SK-N-SH (cell line): ENCODE results near the gene E4F1. TPM values are rescaled to one million over a fixed set of nuclear protein-coding genes. Genes with fewer than 3 reads are reported as not detected.
A peak's percentile ranks its signal among the peaks of the same experiment; 100 is the strongest.

Experiments used
- CTCF ChIA-PET: fragments of 300-600, 350-600 bp; formaldehyde crosslinking; extraction: SDS; loops from one replicate; lab custom pipeline; 2021; lab: Yijun Ruan, JAX
- POLR2A ChIA-PET: fragments of 350-600 bp; sonication (Branson Sonifier 250); formaldehyde crosslinking; extraction: SDS; loops from one replicate; lab custom pipeline; 2020; ENCODE audit warnings: antibody characterized with exemption, inconsistent platforms; lab: Yijun Ruan, JAX
- DNase-seq: peaks from one replicate; pipeline ENCODE4 v3.0.0; 2012
- H2AFZ ChIP-seq: fragments of 200-600 bp; sonication (generic); 2 replicates; pipeline ENCODE4 v1.8.1; 2016; ENCODE audit warnings: antibody characterized with exemption, mild to moderate bottlenecking, low read depth
- H3F3A ChIP-seq: fragments of 200-600 bp; sonication (generic); replicated peaks from 2 replicates; pipeline ENCODE3; 2016; ENCODE audit warnings: antibody characterized with exemption, mild to moderate bottlenecking; ENCODE audit not compliant: insufficient read depth
- H3K27ac ChIP-seq, 2 experiments: fragments of 200-500 bp in 1 of 2; fragments of 200-600 bp in 1 of 2; sonication (Bioruptor generic) in 1 of 2; sonication (generic), shearing (Covaris generic) in 1 of 2; 2 replicates each; pipeline versions ENCODE4 v1.5.1 to v1.6.1; 2014 to 2016; ENCODE audit warnings: low read depth in 2 of 2, inconsistent platforms in 1 of 2, low read length in 1 of 2, mild to moderate bottlenecking in 1 of 2, mixed read lengths in 1 of 2
- H3K27me3 ChIP-seq: fragments of 200-600 bp; sonication (generic), shearing (Covaris generic); 2 replicates; pipeline ENCODE4 v1.6.1; 2016; ENCODE audit warnings: mixed run types; ENCODE audit not compliant: insufficient read depth
- H3K36me3 ChIP-seq, 2 experiments: fragments of 200-500 bp in 1 of 2; fragments of 200-600 bp in 1 of 2; sonication (Bioruptor generic) in 1 of 2; sonication (generic) in 1 of 2; replicated peaks in 1 of 2; 2 replicates each; pipeline versions ENCODE3 to v1.5.1; 2014 to 2016; ENCODE audit warnings: low read length in 1 of 2, mild to moderate bottlenecking in 1 of 2; ENCODE audit not compliant: insufficient read depth in 2 of 2, control insufficient read depth in 1 of 2
- H3K4me1 ChIP-seq, 2 experiments: fragments of 200-500 bp in 1 of 2; fragments of 200-600 bp in 1 of 2; sonication (Bioruptor generic) in 1 of 2; sonication (generic), shearing (Covaris generic) in 1 of 2; 2 replicates each; pipeline versions ENCODE4 v1.5.1 to v1.6.1; 2014 to 2016; ENCODE audit warnings: low read depth in 1 of 2, low read length in 1 of 2, mixed run types in 1 of 2; ENCODE audit not compliant: insufficient read depth in 2 of 2, control insufficient read depth in 1 of 2
- H3K4me2 ChIP-seq: fragments of 200-600 bp; sonication (generic), shearing (Covaris generic); 2 replicates; pipeline ENCODE4 v1.6.1; 2017; ENCODE audit warnings: mixed run types
- H3K4me3 ChIP-seq, 2 experiments: fragments of 200-500 bp in 1 of 2; fragments of 200-600 bp in 1 of 2; sonication (Bioruptor generic) in 1 of 2; sonication (generic), shearing (Covaris generic) in 1 of 2; 2 replicates each; pipeline versions ENCODE4 v1.5.1 to v1.8.1; 2014 to 2016; ENCODE audit warnings: low read depth in 2 of 2, inconsistent platforms in 1 of 2, low read length in 1 of 2, mild to moderate bottlenecking in 1 of 2, mixed read lengths in 1 of 2, moderate library complexity in 1 of 2
- H3K79me2 ChIP-seq: fragments of 200-600 bp; sonication (generic); 2 replicates; pipeline ENCODE4 v1.8.1; 2017; ENCODE audit warnings: mild to moderate bottlenecking; ENCODE audit not compliant: insufficient read depth
- H3K9ac ChIP-seq: fragments of 200-600 bp; sonication (generic); 2 replicates; pipeline ENCODE4 v1.6.1; 2017; ENCODE audit warnings: mixed run types
- H3K9me2 ChIP-seq: fragments of 200-600 bp; sonication (generic); 2 replicates; pipeline ENCODE4 v1.6.1; 2017; ENCODE audit warnings: mixed run types
- H3K9me3 ChIP-seq: fragments of 200-600 bp; sonication (generic); 2 replicates; pipeline ENCODE4 v1.6.1; 2017; ENCODE audit warnings: mixed run types, mild to moderate bottlenecking, moderate library complexity
- H4K20me1 ChIP-seq: fragments of 200-600 bp; sonication (generic); 2 replicates; pipeline ENCODE4 v1.6.1; 2017; ENCODE audit warnings: mild to moderate bottlenecking, mixed run types; ENCODE audit not compliant: insufficient read depth
- CHD2 ChIP-seq: fragments of 150-350 bp; IDR thresholded peaks from 2 replicates; pipeline ENCODE4 v1.6.1; 2018; ENCODE audit warnings: low read length; ENCODE audit not compliant: partially characterized antibody
- CTCF ChIP-seq: fragments of 200-600 bp; sonication (generic); IDR thresholded peaks from 2 replicates; pipeline ENCODE4 v1.6.1; 2017; ENCODE audit warnings: antibody characterized with exemption, mild to moderate bottlenecking, moderate library complexity
- EZH2phosphoT487 ChIP-seq: fragments of 200-600 bp; sonication (generic); IDR thresholded peaks from 2 replicates; pipeline ENCODE4 v1.6.1; 2017; ENCODE audit warnings: low read depth, mixed run types, mild to moderate bottlenecking, antibody characterized with exemption, moderate library complexity, borderline replicate concordance
- FOXM1 ChIP-seq: IDR thresholded peaks from 2 replicates; pipeline ENCODE4 v1.4.0; 2012; ENCODE audit warnings: low read depth, mild to moderate bottlenecking
- NRF1 ChIP-seq: IDR thresholded peaks from 2 replicates; pipeline ENCODE4 v1.6.1; 2012; ENCODE audit warnings: low read depth, mild to moderate bottlenecking, low read length
- POLR2AphosphoS5 ChIP-seq: IDR thresholded peaks from 2 replicates; pipeline ENCODE4 v1.6.1; 2012; ENCODE audit warnings: low read depth, low read length
- RAD21 ChIP-seq: IDR thresholded peaks from 2 replicates; pipeline ENCODE4 v1.6.1; 2012; ENCODE audit warnings: mild to moderate bottlenecking, low read length
- RCOR1 ChIP-seq: fragments of 150-350 bp; IDR thresholded peaks from 2 replicates; pipeline ENCODE4 v1.6.1; 2017; ENCODE audit warnings: antibody characterized with exemption, low read length
- WGBS: methylation state at CpG from one replicate; pipeline ENCODE4 v1.1.6; 2017; ENCODE audit warnings: low lambda C conversion rate; 5-methylcytosine and 5-hydroxymethylcytosine counted together
- polyA plus RNA-seq, 3 experiments: library from polyadenylated mRNA; depleted of rRNA; stranded (reverse); fragments of >200 nt; gene quantifications; 2 replicates each; pipeline ENCODE4 v1.2.3, GENCODE V29; 2012

E4F1 gene
- polyA plus RNA-seq, 1 of the 3 experiments (the other 2 are of a cell fraction), result 33.0 TPM

- H3K9ac ChIP-seq, result peak overlapping the region; percentile 71
- peak overlapping the region; percentile 66 to 85 for H3K4me3 ChIP-seq
- H3K27me3 ChIP-seq, result no peaks in the 10 kb centered on the region
- peaks cover 19% of the 10 kb centered on the region for H3K79me2 ChIP-seq
- H3F3A ChIP-seq, result peaks cover 4% of the 10 kb centered on the region
- ChIA-PET CTCF (interaction anchor here (1.2 to 1.5 kb wide), 2 partner anchors 19 to 216 kb away, joined by 3 read pairs; no protein-coding TSS in a partner anchor), POLR2A (interaction anchor here (0.6 to 1.6 kb wide), 2 partner anchors 59 to 231 kb away, joined by 3 to 5 read pairs; partner anchors contain the start of gene TRAF7)
- peak; percentile 55 for DNase-seq
- H3K36me3 ChIP-seq, result peaks cover 0 to 16% of the 10 kb centered on the region in 2 experiments
- 1% methylated on average over 19 of the region's 98 CpGs for WGBS
- peak overlapping the region; percentile 92 for H3K4me2 ChIP-seq
- H3K27ac ChIP-seq, result peak overlapping the region; percentile 27 to 74; a peak in 2 of 4 replicates
- peaks cover 11% of the 10 kb centered on the region; the same call in 1 of the 2 replicates for H4K20me1 ChIP-seq
- peaks cover 11 to 22% of the 10 kb centered on the region in 2 experiments; a peak in 2 of 4 replicates for H3K4me1 ChIP-seq
- TF ChIP-seq RAD21, result no peak
- no peak for TF ChIP-seq RCOR1
- TF ChIP-seq CHD2, result no peak
- TF ChIP-seq POLR2AphosphoS5, result no peak
- no peak for TF ChIP-seq FOXM1
- no peak for TF ChIP-seq CTCF
- no peak for TF ChIP-seq EZH2phosphoT487
- H3K9me2 ChIP-seq, result no peaks in the 10 kb centered on the region
- H2AFZ ChIP-seq, result no peak overlapping the region
- H3K9me3 ChIP-seq, result no peaks in the 10 kb centered on the region
These were observed 9.3 kb upstream of the E4F1 start for GRCh38 chr16:2213817-2214718.

DNA sequence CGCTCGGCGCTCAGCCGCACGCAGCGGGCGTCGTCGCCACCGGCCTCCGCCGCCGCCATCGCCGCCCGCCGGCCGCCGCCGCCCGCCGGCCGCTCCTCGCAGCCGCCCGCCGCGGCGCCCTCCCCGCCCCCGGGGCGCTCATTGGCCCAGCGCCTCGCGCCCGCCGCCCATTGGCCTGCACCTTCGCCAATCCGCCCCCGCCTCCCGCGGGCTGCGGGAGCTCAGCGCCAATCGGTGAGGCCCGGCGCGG lies 8.7 kb upstream of the E4F1 start, which contains the start of gene PGP:
TSS of gene PGP (minus strand) at position 122 of the 250 bp plus-strand sequence. CDS start at position 59, 63 bp downstream.
- CTCF ChIA-PET, result interaction anchor here (1.2 to 1.5 kb wide), 2 partner anchors 20 to 216 kb away, joined by 3 read pairs; no protein-coding TSS in a partner anchor
- peaks cover 11 to 22% of the 10 kb centered on the region in 2 experiments; a peak in 2 of 4 replicates for H3K4me1 ChIP-seq
- H3K27ac ChIP-seq, result peak within 1 kb of the TSS; percentile 85 to 97
- H3F3A ChIP-seq, result peaks cover 4% of the 10 kb centered on the region
- H3K9ac ChIP-seq, result peak within 1 kb of the TSS; percentile 81
- 0% methylated on average over 9 of the region's 48 CpGs for WGBS
- peaks cover 11% of the 10 kb centered on the region; the same call in 1 of the 2 replicates for H4K20me1 ChIP-seq
- no peaks in the 10 kb centered on the region for H3K27me3 ChIP-seq
- H3K36me3 ChIP-seq, result peaks cover 0 to 10% of the 10 kb centered on the region in 2 experiments
- TF ChIP-seq CHD2, result peak; percentile 77
- TF ChIP-seq NRF1, result no peak
- no peak for DNase-seq
- no peaks in the 10 kb centered on the region for H3K9me3 ChIP-seq
- POLR2A ChIA-PET, result interaction anchor here (0.5 to 1.6 kb wide), 4 partner anchors 8 to 318 kb away, joined by 3 to 5 read pairs (median 4); partner anchors contain the start of gene TRAF7
- no peaks in the 10 kb centered on the region for H3K9me2 ChIP-seq
- peak within 1 kb of the TSS; percentile 94 for H3K4me2 ChIP-seq
- H2AFZ ChIP-seq, result peak within 1 kb of the TSS; percentile 91
- H3K4me3 ChIP-seq, result peak within 1 kb of the TSS; percentile 75 to 85
- peaks cover 19% of the 10 kb centered on the region for H3K79me2 ChIP-seq
